NT2/D1 (cell line): Measurements from ENCODE around the gene CAPN14.

Source experiments
- DNase-seq: peaks from one replicate; pipeline ENCODE4 v3.0.0-alpha.2; 2011; ENCODE audit warnings: low read depth, low spot score
- H3K27me3 ChIP-seq: 2 replicates; pipeline ENCODE4 v1.6.0; 2011; ENCODE audit warnings: mild to moderate bottlenecking; ENCODE audit not compliant: insufficient read length, insufficient read depth
- H3K36me3 ChIP-seq: 2 replicates; pipeline ENCODE4 v1.6.1; 2011; ENCODE audit warnings: mild to moderate bottlenecking, low read length, mixed read lengths; ENCODE audit not compliant: insufficient read depth, insufficient read length
- H3K4me1 ChIP-seq: 2 replicates; pipeline ENCODE4 v1.5.1; 2011; ENCODE audit not compliant: insufficient read depth, insufficient read length
- H3K4me3 ChIP-seq: 2 replicates; pipeline ENCODE4 v1.5.1; 2011; ENCODE audit warnings: low read depth; ENCODE audit not compliant: insufficient read length
- H3K9ac ChIP-seq: 2 replicates; pipeline ENCODE4 v1.6.0; 2011; ENCODE audit warnings: low read depth; ENCODE audit not compliant: insufficient read length
- H3K9me3 ChIP-seq: 2 replicates; pipeline ENCODE4 v1.5.1; 2011; ENCODE audit warnings: mild to moderate bottlenecking, low read length; ENCODE audit not compliant: insufficient read depth
- SUZ12 ChIP-seq: IDR thresholded peaks from 2 replicates; pipeline ENCODE4 v1.6.1; 2011; ENCODE audit not compliant: insufficient read length, insufficient read depth; ENCODE audit errors: extremely low read depth
- YY1 ChIP-seq: IDR thresholded peaks from 2 replicates; pipeline ENCODE4 v1.6.1; 2011; ENCODE audit not compliant: insufficient read length, insufficient read depth
- ZNF274 ChIP-seq: IDR thresholded peaks from 2 replicates; pipeline ENCODE4 v1.6.1; 2011; ENCODE audit warnings: mild to moderate bottlenecking, low read depth, low read length

Gene CAPN14

GRCh38 chr2:31170071-31170698, 47.1 kb downstream of the CAPN14 start:
- Histone ChIP-seq H3K27me3 (no peaks in the 10 kb centered on the region), H3K9me3 (no peaks in the 10 kb centered on the region), H3K9ac (no peak overlapping the region), H3K4me3 (no peak overlapping the region), H3K4me1 (no peaks in the 10 kb centered on the region), H3K36me3 (no peaks in the 10 kb centered on the region)
- TF ChIP-seq SUZ12: no peak
- peak; percentile 68 for DNase-seq

- Histone ChIP-seq H3K27me3 (no peaks in the 10 kb centered on the region), H3K4me3 (no peak overlapping the region), H3K9ac (no peak overlapping the region), H3K36me3 (no peaks in the 10 kb centered on the region), H3K9me3 (no peaks in the 10 kb centered on the region), H3K4me1 (no peaks in the 10 kb centered on the region)
- no peak for TF ChIP-seq YY1
- TF ChIP-seq ZNF274: no peak
- TF ChIP-seq SUZ12: no peak
- DNase-seq: no peak
Observed at GRCh38 chr2:31168291-31168690, 49.0 kb downstream of the CAPN14 start.

- Histone ChIP-seq H3K27me3 (no peaks in the 10 kb centered on the region), H3K9me3 (no peaks in the 10 kb centered on the region), H3K4me1 (no peaks in the 10 kb centered on the region), H3K4me3 (no peak overlapping the region), H3K9ac (no peak overlapping the region), H3K36me3 (no peaks in the 10 kb centered on the region)
- no peak for TF ChIP-seq ZNF274
- no peak for TF ChIP-seq YY1
- TF ChIP-seq SUZ12: no peak
- no peak for DNase-seq
Observed at GRCh38 chr2:31166925-31167324, 50.4 kb downstream of the CAPN14 start.

- Histone ChIP-seq H3K27me3 (no peaks in the 10 kb centered on the region), H3K36me3 (no peaks in the 10 kb centered on the region), H3K9me3 (no peaks in the 10 kb centered on the region), H3K4me3 (no peak overlapping the region), H3K4me1 (no peaks in the 10 kb centered on the region), H3K9ac (no peak overlapping the region)
- TF ChIP-seq SUZ12: no peak
- DNase-seq: no peak
Observed at GRCh38 chr2:31163011-31163539, 54.2 kb downstream of the CAPN14 start.

DNA sequence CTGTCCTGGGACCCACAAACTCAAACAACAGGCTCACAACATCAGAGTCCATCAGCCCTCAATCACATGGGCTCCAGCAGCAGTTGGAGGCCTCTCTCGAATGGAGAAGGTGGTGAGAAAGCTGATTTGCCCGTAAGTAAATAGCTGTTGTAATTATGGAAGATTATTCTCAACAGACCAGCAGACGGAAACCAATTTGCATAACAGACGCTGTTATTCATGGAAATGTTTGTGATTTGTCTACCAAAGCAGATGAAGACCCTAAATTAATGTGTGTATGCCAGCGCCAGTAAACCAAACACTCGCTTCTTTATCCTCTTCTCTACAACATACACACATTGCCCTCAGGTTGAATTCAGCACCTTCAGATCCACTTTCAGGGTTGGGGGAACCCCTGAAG, 55.7 kb downstream of the CAPN14 start:
- no peak overlapping the region for H3K9ac ChIP-seq
- no peaks in the 10 kb centered on the region for H3K9me3 ChIP-seq
- H3K27me3 ChIP-seq: no peaks in the 10 kb centered on the region
- DNase-seq: no peak
- no peaks in the 10 kb centered on the region for H3K36me3 ChIP-seq
- H3K4me1 ChIP-seq: no peaks in the 10 kb centered on the region
- TF ChIP-seq SUZ12 (no peak), ZNF274 (no peak), YY1 (no peak)
- H3K4me3 ChIP-seq: no peak overlapping the region

- Histone ChIP-seq H3K4me1 (no peaks in the 10 kb centered on the region), H3K36me3 (no peaks in the 10 kb centered on the region), H3K9me3 (peaks cover 6% of the 10 kb centered on the region; the same call in 1 of the 2 replicates), H3K4me3 (no peak overlapping the region), H3K27me3 (no peaks in the 10 kb centered on the region), H3K9ac (no peak overlapping the region)
- no peak for DNase-seq
- no peak for TF ChIP-seq YY1
- no peak for TF ChIP-seq ZNF274
- TF ChIP-seq SUZ12: no peak
Observed at GRCh38 chr2:31151501-31151900, 65.8 kb downstream of the CAPN14 start.

DNA sequence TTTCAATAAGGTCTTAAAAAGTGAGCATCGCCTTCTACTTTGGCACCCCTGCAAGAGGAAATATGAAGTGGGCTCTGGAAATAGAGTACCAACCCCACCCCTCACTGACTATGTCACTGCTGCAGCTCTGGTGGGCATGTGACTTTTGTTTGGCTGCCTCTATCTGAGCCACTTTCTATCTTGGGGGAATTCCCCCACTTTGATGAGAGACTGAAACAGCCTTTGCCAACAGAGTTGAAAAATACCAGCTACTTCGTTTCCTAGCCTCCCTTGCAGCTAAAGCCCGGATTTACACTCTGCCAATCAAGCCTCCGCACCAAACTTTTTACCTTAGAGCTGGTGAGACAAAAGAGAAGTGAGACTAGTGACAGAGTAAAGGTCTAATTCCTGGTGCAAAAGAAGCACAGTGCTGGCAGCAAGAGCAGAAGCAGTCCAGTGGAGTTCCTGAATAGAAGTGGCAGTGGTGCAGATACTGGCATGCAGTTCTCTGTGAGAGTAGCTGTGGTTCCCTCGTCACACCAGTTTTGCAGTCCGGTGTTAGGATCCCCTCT, 67.1 kb downstream of the CAPN14 start:
- no peak overlapping the region for H3K9ac ChIP-seq
- H3K4me1 ChIP-seq: no peaks in the 10 kb centered on the region
- no peaks in the 10 kb centered on the region for H3K27me3 ChIP-seq
- no peak overlapping the region for H3K4me3 ChIP-seq
- no peaks in the 10 kb centered on the region for H3K36me3 ChIP-seq
- peaks cover 6% of the 10 kb centered on the region; the same call in 1 of the 2 replicates for H3K9me3 ChIP-seq
- TF ChIP-seq YY1: no peak
- TF ChIP-seq ZNF274: no peak
- TF ChIP-seq SUZ12: no peak
- DNase-seq: no peak

- no peak for DNase-seq
- no peaks in the 10 kb centered on the region for H3K27me3 ChIP-seq
- H3K4me3 ChIP-seq: no peak overlapping the region
- H3K36me3 ChIP-seq: no peaks in the 10 kb centered on the region
- no peak for TF ChIP-seq SUZ12
- H3K4me1 ChIP-seq: no peaks in the 10 kb centered on the region
- H3K9me3 ChIP-seq: peaks cover 6% of the 10 kb centered on the region; the same call in 1 of the 2 replicates
- no peak overlapping the region for H3K9ac ChIP-seq
Observed at GRCh38 chr2:31148514-31148913, 68.8 kb downstream of the CAPN14 start.
